Activated T-helper 2 cell treated with anti-CD3 and anti-CD28 coated beads, Interferon-gamma antibody, Interleukin-2, Interleukin-4, amounts not matched to agents 10 μg/mL and 5 μg/mL and 100 μg/mL, durations not matched to agents 14 hours and 24 hours and 36 hours (primary cell): ENCODE measurements around the gene CNOT1. TPM values are rescaled to one million over a fixed set of nuclear protein-coding genes. Genes with fewer than 3 reads are reported as not detected.

Experiments used
- DNase-seq: peaks from one replicate; pipeline ENCODE4 v3.0.0; 2021; ENCODE audit warnings: low spot score
- H3K27ac Mint-ChIP-seq: one replicate; pipeline ENCODE4 v1.8.0; 2021; ENCODE audit warnings: mixed read lengths
- H3K27me3 Mint-ChIP-seq: one replicate; pipeline ENCODE4 v1.8.0; 2021; ENCODE audit warnings: low read depth, mixed read lengths
- H3K36me3 Mint-ChIP-seq: one replicate; pipeline ENCODE4 v1.8.0; 2021; ENCODE audit warnings: low read depth, mixed read lengths
- H3K4me1 Mint-ChIP-seq: one replicate; pipeline ENCODE4 v1.8.0; 2021; ENCODE audit warnings: low read depth, mixed read lengths
- H3K4me3 Mint-ChIP-seq: one replicate; pipeline ENCODE4 v1.8.0; 2021; ENCODE audit warnings: low read depth, mild to moderate bottlenecking, moderate library complexity, mixed read lengths
- H3K9me3 Mint-ChIP-seq: one replicate; pipeline ENCODE4 v1.8.0; 2021; ENCODE audit warnings: mixed read lengths
- intact Hi-C: fragments of 100-400 bp; cut with micrococcal nuclease; formaldehyde crosslinking; loops from one replicate; pipeline ENCODE4 v1.15.1; 2023
- total RNA-seq: library from RNA; stranded (reverse); gene quantifications from 2 replicates; pipeline ENCODE4 v1.2.3, GENCODE V29; 2022

CNOT1 gene
- total RNA-seq, 1 donor from 2014 or later = 264 TPM

DNA sequence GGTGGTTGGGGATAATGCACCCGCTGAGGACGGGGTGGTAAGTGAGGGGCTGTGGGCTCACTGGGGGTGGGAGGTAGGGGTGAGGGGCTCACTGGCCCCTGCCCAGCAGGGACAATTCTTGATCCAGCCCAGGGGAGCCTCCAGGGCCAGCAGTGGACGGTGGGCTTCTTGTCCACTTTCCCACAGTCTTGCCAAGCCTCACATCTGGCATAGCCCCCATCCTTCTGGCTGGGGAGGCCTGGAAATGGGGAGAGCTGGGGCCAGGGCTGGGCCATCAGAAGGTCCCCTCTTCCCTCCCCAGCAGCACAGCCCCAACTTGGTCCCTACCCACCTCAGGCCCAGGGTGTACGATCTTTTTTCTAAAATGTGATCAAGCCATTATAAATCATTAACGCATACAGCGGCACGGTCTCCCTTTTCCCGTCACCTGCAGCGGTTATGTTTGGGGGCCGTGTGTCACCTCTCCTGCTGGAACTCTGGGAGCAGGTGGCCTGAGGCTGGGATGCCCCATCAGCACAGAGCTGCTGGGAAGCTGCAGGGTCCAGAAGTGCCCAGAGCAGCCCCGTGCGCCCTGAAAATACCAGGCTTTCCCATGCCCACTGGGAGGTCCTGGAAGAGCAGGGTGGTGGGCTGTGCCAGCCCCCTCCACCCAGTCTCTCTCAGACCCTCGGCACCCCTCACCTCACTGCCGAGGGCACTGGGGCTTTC lies 121.5 kb downstream of the CNOT1 start:
- Mint-ChIP-seq H3K27ac (no peak overlapping the region), H3K9me3 (no peaks in the 10 kb centered on the region), H3K4me1 (no peaks in the 10 kb centered on the region), H3K27me3 (no peaks in the 10 kb centered on the region), H3K4me3 (no peak overlapping the region), H3K36me3 (no peaks in the 10 kb centered on the region)
- DNase-seq = no peak
- intact Hi-C loops = no loop called here

DNA sequence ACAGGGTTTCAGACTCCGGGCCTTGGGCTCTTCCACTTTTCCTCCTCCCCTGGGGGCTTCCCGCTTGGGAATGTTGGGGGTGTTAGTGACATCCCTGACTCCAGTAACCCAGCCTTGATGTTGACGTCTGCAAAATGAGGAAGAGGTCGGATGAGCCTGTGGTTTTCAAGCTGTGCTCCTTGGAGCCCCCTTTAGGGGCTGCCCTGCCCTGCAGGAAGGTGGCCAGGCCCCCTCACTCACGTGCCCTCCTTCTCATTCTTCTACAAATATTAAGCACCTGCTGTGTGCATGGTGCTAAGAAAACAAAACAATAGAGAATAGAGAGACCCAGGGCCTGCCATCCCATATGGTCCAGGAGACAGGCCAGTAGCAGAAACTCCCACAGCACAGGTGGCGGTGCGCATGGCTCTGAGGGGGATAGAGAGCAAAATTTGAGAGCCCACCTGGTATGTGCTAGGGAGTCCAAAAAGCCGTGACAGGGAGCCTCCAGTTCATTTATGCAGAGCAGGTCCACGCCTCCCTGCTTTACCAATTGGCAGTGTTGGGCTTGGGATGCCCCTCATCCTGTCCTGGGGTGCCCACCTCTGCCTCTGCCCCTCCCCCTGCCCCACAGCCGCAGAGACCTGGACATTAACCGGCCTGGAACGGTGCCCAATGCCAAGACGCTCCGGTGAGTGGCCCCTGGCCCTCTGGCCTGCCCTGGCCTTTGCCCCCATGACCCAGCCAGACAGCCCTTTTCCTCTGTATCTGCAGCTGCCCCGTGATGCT lies 122.2 kb downstream of the CNOT1 start:
- Mint-ChIP-seq H3K9me3 (no peaks in the 10 kb centered on the region), H3K36me3 (no peaks in the 10 kb centered on the region), H3K27ac (no peak overlapping the region), H3K27me3 (no peaks in the 10 kb centered on the region), H3K4me3 (no peak overlapping the region), H3K4me1 (no peaks in the 10 kb centered on the region)
- intact Hi-C loops = no loop called here
- no peak for DNase-seq

- Mint-ChIP-seq H3K36me3 (no peaks in the 10 kb centered on the region), H3K4me3 (no peak overlapping the region), H3K27me3 (no peaks in the 10 kb centered on the region), H3K27ac (no peak overlapping the region), H3K4me1 (peaks cover 1% of the 10 kb centered on the region), H3K9me3 (no peaks in the 10 kb centered on the region)
- no peak for DNase-seq
- intact Hi-C loops = no loop called here
Observed at GRCh38 chr16:58506241-58507194, 123.1 kb downstream of the CNOT1 start.

- H3K36me3 Mint-ChIP-seq = no peaks in the 10 kb centered on the region
- peaks cover 5% of the 10 kb centered on the region for H3K4me1 Mint-ChIP-seq
- no peak for DNase-seq
- H3K4me3 Mint-ChIP-seq = no peak overlapping the region
- H3K27ac Mint-ChIP-seq = no peak overlapping the region
- intact Hi-C loops = no loop called here
- no peaks in the 10 kb centered on the region for H3K9me3 Mint-ChIP-seq
- H3K27me3 Mint-ChIP-seq = no peaks in the 10 kb centered on the region
Observed at GRCh38 chr16:58503863-58504688, 125.5 kb downstream of the CNOT1 start.

DNA sequence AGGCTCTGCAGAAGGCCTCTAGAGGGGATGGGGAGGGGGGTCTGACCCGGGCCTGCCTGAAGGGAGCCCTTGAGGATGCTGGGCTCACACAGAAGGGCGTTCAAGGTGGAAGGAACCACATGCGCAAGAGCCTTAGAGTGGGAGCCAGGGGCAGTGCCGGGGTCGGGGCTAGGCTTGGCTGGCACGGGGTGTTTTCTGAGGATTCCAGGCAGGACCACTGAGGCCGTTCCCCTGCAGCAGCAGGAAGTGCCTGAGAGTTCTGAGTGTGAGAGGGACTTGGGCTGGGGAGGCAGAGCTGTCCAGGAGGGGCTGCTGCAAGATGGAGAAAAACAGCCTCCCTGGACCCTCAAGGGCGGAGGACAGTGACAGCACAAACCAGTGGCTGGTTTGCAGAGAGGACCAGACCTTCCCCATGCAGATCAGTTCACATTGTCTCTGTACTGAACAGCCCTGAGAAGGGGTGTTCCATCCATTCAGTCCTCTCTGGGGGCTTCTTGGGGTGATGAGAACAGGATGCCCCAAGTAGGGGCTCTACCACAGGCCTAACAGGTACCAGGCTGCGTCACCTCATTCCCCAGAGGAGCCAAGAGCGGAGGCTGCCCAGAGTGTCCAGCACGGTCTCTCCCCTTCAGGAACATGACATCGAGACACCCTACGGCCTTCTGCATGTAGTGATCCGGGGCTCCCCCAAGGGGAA lies 126.3 kb downstream of the CNOT1 start:
- DNase-seq = no peak
- intact Hi-C loops = no loop called here
- H3K9me3 Mint-ChIP-seq = no peaks in the 10 kb centered on the region
- H3K36me3 Mint-ChIP-seq = no peaks in the 10 kb centered on the region
- H3K4me1 Mint-ChIP-seq = peaks cover 5% of the 10 kb centered on the region
- H3K27me3 Mint-ChIP-seq = no peaks in the 10 kb centered on the region
- no peak overlapping the region for H3K27ac Mint-ChIP-seq
- H3K4me3 Mint-ChIP-seq = no peak overlapping the region

DNA sequence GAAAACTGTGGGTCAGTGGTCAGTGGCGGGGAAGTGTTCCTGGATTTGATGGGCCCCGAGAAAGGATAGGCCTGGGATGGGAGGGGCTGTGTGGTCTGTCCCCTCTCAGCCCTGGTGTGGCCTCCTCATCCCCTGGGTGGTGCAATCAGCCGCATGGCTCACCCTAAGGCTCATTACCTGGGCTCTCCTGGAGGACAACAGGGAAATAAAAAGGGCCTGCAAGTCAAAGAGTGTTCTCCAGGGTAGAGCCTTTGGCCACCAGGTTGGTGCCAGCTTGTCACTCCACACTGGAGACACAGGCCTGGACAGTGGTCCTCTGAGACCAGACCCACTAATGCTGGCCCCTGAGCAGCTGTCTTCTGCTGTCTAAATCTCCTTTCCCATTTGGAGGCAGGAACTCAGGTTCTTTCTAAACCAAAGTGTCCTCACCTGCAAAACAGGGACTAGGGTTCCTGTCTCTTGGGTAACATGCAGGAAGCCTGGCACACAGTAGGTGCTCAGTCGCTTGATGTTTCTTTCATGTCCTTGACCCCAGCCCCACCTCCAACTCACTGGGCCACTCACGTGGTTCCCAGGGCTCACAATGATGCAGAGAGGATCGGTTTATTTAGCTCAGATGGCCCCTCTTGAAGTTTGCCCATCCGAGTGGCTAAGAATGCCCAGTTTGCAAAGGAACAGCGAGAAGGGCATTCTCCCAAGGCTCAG lies 127.3 kb downstream of the CNOT1 start:
- H3K4me1 Mint-ChIP-seq = peaks cover 9% of the 10 kb centered on the region
- H3K27me3 Mint-ChIP-seq = no peaks in the 10 kb centered on the region
- DNase-seq = no peak
- H3K4me3 Mint-ChIP-seq = no peak overlapping the region
- no peaks in the 10 kb centered on the region for H3K9me3 Mint-ChIP-seq
- H3K27ac Mint-ChIP-seq = no peak overlapping the region
- no peaks in the 10 kb centered on the region for H3K36me3 Mint-ChIP-seq
- intact Hi-C loops = no loop called here

- no peak overlapping the region for H3K27ac Mint-ChIP-seq
- DNase-seq = no peak
- no peaks in the 10 kb centered on the region for H3K36me3 Mint-ChIP-seq
- H3K9me3 Mint-ChIP-seq = no peaks in the 10 kb centered on the region
- peak overlapping the region; percentile 79 for H3K4me3 Mint-ChIP-seq
- no peaks in the 10 kb centered on the region for H3K27me3 Mint-ChIP-seq
- intact Hi-C loops = no loop called here
- H3K4me1 Mint-ChIP-seq = peaks cover 9% of the 10 kb centered on the region
Observed at GRCh38 chr16:58501242-58502131, 128.1 kb downstream of the CNOT1 start.

- H3K9me3 Mint-ChIP-seq = no peaks in the 10 kb centered on the region
- intact Hi-C loops = no loop called here
- peak overlapping the region; percentile 79 for H3K4me3 Mint-ChIP-seq
- no peak for DNase-seq
- peak overlapping the region; percentile 33 for H3K27ac Mint-ChIP-seq
- H3K4me1 Mint-ChIP-seq = peaks cover 9% of the 10 kb centered on the region
- H3K27me3 Mint-ChIP-seq = no peaks in the 10 kb centered on the region
- no peaks in the 10 kb centered on the region for H3K36me3 Mint-ChIP-seq
Observed at GRCh38 chr16:58500430-58501241, 129.0 kb downstream of the CNOT1 start.

DNA sequence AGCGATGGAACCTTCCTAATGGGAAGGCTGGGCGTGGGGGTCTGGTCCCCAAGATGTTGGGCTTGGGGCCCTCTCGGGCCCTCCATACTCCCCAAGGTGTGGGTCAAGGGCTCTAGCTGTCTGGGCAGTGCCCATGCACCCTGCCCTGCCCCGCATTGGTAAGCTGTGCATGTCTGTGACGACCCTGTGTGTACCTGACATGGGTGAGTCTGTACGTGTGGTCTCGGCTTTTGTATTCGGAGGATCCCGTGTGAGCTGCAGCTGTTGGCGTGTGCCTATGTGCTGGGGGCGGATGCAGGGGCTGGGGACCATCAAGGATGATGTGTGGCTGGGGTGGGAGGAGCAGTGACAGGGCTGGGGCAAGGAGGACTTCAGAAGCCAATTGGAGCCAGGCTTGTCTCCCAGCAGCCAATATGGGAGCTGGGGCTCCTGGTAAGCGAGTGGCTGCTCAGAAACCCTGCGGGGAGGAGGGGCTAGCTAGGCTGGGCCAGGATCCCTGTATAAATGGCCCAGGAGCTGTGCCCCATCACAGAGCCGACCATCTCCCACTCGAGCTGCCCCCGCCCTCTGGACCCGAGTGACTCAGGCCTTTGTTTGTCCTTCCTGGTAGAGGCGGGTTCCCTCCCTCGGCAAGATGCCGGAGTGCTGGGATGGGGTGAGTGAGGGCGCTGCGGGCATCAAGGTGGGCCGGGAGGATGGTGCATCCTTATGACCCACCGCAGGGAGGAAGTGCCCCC lies 129.8 kb downstream of the CNOT1 start, which contains the start of gene NDRG4:
Gene NDRG4 (plus strand): TSS at position 529 of the 737 bp plus-strand sequence. CDS start 106 bp downstream, at position 635.
- no peaks in the 10 kb centered on the region for H3K9me3 Mint-ChIP-seq
- no peaks in the 10 kb centered on the region for H3K27me3 Mint-ChIP-seq

More for the DNA sequence above, 129.8 kb downstream of the CNOT1 start, which contains the start of gene NDRG4:
- intact Hi-C loops = loop anchor here (5.0 kb wide), 2 partner anchors 107 to 233 kb away; partner anchors contain the start of genes GINS3 and GOT2
- H3K4me1 Mint-ChIP-seq = peaks cover 14% of the 10 kb centered on the region
- H3K36me3 Mint-ChIP-seq = no peaks in the 10 kb centered on the region
- peak within 1 kb of the TSS; percentile 79 for H3K4me3 Mint-ChIP-seq
- peak within 1 kb of the TSS; percentile 33 for H3K27ac Mint-ChIP-seq
- DNase-seq = no peak
